Measurements from ENCODE around the gene NCR3LG1. TPM values are rescaled to one million over a fixed set of nuclear protein-coding genes. Genes with fewer than 3 reads are reported as not detected.

The NCR3LG1 gene
- total and polyA plus RNA-seq, 9 of the 15 experiments (the other 6 are each of a cell fraction or from before 2014, with no cell fraction given) = 4.1 to 39.8 (median 25.1) TPM

DNA sequence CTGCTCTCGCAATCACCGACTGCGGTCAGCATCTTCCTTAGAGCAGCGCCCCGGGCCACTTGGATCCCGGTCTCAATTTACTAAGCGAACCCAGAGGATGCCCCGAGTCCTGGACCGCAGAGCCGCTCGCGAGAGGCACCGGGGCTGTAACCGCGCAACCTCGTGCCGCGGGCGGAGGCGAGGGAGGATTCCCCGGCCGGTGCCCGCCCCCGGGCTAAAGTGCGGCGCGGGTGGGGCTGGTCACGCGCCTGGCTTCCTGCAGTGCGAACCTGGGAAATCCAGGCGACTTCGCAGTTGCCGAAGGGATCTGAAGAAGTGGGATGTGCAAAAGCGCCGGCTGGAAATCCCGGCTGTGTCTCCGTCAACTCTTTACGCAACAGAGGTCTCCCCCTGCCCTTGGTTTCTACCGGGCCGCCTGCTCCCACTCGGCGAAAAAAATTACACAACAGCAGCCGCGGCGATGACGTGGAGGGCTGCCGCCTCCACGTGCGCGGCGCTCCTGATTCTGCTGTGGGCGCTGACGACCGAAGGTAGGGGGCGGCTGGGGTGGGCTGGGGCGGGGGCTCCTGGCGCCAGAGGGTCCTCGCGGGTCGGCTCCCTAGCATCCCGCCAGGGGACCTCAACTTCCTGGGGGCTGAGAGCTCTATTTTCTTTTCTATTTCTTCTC is at the start of gene NCR3LG1 (continued):
- TF ChIP-seq NUFIP1 (IDR thresholded peaks at IDR 0.05; ENCODE audit: partially characterized antibody) (no peak), THAP7 (CRISPR knock-in tag; IDR thresholded peaks at IDR 0.05) (no peak), MXI1 (IDR thresholded peaks at IDR 0.05; ENCODE audit: low read depth, low read length) (peak; percentile 58; the same call in 1 of the 2 replicates), HCFC1 (IDR thresholded peaks at IDR 0.05; ENCODE audit: low read depth, low read length) (no peak), CAMTA2 (CRISPR knock-in tag; conservative IDR thresholded peaks at IDR 0.05) (no peak), ZNF586 (CRISPR knock-in tag; conservative IDR thresholded peaks at IDR 0.05) (no peak; the same call in 1 of the 2 replicates), CREM (IDR thresholded peaks at IDR 0.05; ENCODE audit: low read depth) (peak; percentile 86), ZBTB7A (IDR thresholded peaks at IDR 0.05; ENCODE audit: borderline replicate concordance, control insufficient read depth, low read depth, low read length) (peak; percentile 81), EHMT2 (IDR thresholded peaks at IDR 0.05) (no peak), RAD51 (IDR thresholded peaks at IDR 0.05; ENCODE audit: borderline replicate concordance, low read depth) (peak; percentile 49; the same call in 1 of the 2 replicates), ZFX (CRISPR knock-in tag; IDR thresholded peaks at IDR 0.05) (peak; percentile 68), ZNF175 (CRISPR knock-in tag; IDR thresholded peaks at IDR 0.05; ENCODE audit: low read depth) (0 out of 2 replicates have a peak, but pooled peaks have one; percentile 2), POLR2A (conservative IDR thresholded peaks at IDR 0.05) (peak; percentile 59; the same call in 1 of the 2 replicates), NCOA1 (IDR thresholded peaks at IDR 0.05; ENCODE audit: low read depth) (no peak), KDM5B (IDR thresholded peaks at IDR 0.05; ENCODE audit: insufficient replicate concordance, low read depth, low read length) (peak; percentile 23), GABPB1 (CRISPR knock-in tag; IDR thresholded peaks at IDR 0.05) (peak; percentile 54; the same call in 1 of the 2 replicates), NFXL1 (CRISPR knock-in tag; IDR thresholded peaks at IDR 0.05) (no peak)
- TF ChIP-seq, protein P1, sequence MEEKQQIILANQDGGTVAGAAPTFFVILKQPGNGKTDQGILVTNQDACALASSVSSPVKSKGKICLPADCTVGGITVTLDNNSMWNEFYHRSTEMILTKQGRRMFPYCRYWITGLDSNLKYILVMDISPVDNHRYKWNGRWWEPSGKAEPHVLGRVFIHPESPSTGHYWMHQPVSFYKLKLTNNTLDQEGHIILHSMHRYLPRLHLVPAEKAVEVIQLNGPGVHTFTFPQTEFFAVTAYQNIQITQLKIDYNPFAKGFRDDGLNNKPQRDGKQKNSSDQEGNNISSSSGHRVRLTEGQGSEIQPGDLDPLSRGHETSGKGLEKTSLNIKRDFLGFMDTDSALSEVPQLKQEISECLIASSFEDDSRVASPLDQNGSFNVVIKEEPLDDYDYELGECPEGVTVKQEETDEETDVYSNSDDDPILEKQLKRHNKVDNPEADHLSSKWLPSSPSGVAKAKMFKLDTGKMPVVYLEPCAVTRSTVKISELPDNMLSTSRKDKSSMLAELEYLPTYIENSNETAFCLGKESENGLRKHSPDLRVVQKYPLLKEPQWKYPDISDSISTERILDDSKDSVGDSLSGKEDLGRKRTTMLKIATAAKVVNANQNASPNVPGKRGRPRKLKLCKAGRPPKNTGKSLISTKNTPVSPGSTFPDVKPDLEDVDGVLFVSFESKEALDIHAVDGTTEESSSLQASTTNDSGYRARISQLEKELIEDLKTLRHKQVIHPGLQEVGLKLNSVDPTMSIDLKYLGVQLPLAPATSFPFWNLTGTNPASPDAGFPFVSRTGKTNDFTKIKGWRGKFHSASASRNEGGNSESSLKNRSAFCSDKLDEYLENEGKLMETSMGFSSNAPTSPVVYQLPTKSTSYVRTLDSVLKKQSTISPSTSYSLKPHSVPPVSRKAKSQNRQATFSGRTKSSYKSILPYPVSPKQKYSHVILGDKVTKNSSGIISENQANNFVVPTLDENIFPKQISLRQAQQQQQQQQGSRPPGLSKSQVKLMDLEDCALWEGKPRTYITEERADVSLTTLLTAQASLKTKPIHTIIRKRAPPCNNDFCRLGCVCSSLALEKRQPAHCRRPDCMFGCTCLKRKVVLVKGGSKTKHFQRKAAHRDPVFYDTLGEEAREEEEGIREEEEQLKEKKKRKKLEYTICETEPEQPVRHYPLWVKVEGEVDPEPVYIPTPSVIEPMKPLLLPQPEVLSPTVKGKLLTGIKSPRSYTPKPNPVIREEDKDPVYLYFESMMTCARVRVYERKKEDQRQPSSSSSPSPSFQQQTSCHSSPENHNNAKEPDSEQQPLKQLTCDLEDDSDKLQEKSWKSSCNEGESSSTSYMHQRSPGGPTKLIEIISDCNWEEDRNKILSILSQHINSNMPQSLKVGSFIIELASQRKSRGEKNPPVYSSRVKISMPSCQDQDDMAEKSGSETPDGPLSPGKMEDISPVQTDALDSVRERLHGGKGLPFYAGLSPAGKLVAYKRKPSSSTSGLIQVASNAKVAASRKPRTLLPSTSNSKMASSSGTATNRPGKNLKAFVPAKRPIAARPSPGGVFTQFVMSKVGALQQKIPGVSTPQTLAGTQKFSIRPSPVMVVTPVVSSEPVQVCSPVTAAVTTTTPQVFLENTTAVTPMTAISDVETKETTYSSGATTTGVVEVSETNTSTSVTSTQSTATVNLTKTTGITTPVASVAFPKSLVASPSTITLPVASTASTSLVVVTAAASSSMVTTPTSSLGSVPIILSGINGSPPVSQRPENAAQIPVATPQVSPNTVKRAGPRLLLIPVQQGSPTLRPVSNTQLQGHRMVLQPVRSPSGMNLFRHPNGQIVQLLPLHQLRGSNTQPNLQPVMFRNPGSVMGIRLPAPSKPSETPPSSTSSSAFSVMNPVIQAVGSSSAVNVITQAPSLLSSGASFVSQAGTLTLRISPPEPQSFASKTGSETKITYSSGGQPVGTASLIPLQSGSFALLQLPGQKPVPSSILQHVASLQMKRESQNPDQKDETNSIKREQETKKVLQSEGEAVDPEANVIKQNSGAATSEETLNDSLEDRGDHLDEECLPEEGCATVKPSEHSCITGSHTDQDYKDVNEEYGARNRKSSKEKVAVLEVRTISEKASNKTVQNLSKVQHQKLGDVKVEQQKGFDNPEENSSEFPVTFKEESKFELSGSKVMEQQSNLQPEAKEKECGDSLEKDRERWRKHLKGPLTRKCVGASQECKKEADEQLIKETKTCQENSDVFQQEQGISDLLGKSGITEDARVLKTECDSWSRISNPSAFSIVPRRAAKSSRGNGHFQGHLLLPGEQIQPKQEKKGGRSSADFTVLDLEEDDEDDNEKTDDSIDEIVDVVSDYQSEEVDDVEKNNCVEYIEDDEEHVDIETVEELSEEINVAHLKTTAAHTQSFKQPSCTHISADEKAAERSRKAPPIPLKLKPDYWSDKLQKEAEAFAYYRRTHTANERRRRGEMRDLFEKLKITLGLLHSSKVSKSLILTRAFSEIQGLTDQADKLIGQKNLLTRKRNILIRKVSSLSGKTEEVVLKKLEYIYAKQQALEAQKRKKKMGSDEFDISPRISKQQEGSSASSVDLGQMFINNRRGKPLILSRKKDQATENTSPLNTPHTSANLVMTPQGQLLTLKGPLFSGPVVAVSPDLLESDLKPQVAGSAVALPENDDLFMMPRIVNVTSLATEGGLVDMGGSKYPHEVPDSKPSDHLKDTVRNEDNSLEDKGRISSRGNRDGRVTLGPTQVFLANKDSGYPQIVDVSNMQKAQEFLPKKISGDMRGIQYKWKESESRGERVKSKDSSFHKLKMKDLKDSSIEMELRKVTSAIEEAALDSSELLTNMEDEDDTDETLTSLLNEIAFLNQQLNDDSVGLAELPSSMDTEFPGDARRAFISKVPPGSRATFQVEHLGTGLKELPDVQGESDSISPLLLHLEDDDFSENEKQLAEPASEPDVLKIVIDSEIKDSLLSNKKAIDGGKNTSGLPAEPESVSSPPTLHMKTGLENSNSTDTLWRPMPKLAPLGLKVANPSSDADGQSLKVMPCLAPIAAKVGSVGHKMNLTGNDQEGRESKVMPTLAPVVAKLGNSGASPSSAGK (IDR thresholded peaks at IDR 0.05) = peak; percentile 96

Measured in K562 (cell line).